Sigmoid colon (tissue), 7 donors: ENCODE results near the gene SRBD1. TPM values are rescaled to one million over a fixed set of nuclear protein-coding genes. Genes with fewer than 3 reads are reported as not detected.

Experiments
- DNase-seq: peaks from one replicate; pipeline ENCODE4 v3.0.0-alpha.2; 2019
- H3K27ac ChIP-seq, 4 donors: fragments of 200-600 bp; sonication (generic); one replicate each; pipeline ENCODE4 v1.5.1; 2016 to 2019; ENCODE audit warnings: mild to moderate bottlenecking in 1 of 4
- H3K27me3 ChIP-seq, 3 donors: fragments of 200-600 bp; sonication (generic); one replicate each; pipeline ENCODE4 v1.5.1; 2019; ENCODE audit warnings: mild to moderate bottlenecking in 1 of 3
- H3K36me3 ChIP-seq, 4 donors: fragments of 200-600 bp; sonication (generic); one replicate each; pipeline ENCODE4 v1.5.1; 2016 to 2019
- H3K4me1 ChIP-seq, 4 donors: fragments of 200-600 bp; sonication (generic); one replicate each; pipeline ENCODE4 v1.5.1; 2017 to 2019
- H3K4me3 ChIP-seq, 4 donors: fragments of 200-600 bp; sonication (generic); one replicate each; pipeline ENCODE4 v1.5.1; 2017 to 2019; ENCODE audit warnings: mild to moderate bottlenecking in 2 of 4, moderate library complexity in 1 of 4
- H3K9me3 ChIP-seq, 4 donors: fragments of 200-600 bp in 3 of 4; sonication (generic) in 3 of 4; one replicate each; pipeline versions ENCODE4 v1.5.1 to v1.6.1; 2013 to 2019
- CTCF ChIP-seq, 4 experiments: fragments of 450-650 bp in 3 of 4; fragments of 200-600 bp in 1 of 4; IDR thresholded peaks; one replicate each; pipeline ENCODE4 v1.5.1; 2016 to 2019; ENCODE audit warnings: antibody characterized with exemption in 4 of 4, mild to moderate bottlenecking in 3 of 4, moderate library complexity in 2 of 4
- EP300 ChIP-seq, 4 donors: sonication (generic); formaldehyde crosslinking; IDR thresholded peaks; one replicate each; pipeline ENCODE4 v1.6.1; 2017; ENCODE audit warnings: antibody characterized with exemption in 4 of 4
- POLR2A ChIP-seq, 2 donors: fragments of 450-650 bp; IDR thresholded peaks; one replicate each; pipeline ENCODE4 v1.6.1; 2016; ENCODE audit warnings: antibody characterized with exemption in 2 of 2, mild to moderate bottlenecking in 2 of 2, moderate library complexity in 2 of 2
- POLR2AphosphoS5 ChIP-seq, 4 donors: sonication (generic); formaldehyde crosslinking; IDR thresholded peaks; one replicate each; pipeline ENCODE4 v1.6.1; 2017; ENCODE audit warnings: antibody characterized with exemption in 4 of 4
- WGBS, 2 donors: extraction: QIAGEN DNeasy Blood & Tissue Kit; methylation state at CpG; one replicate each; pipeline ENCODE4 v1.1.7; 2013; 5-methylcytosine and 5-hydroxymethylcytosine counted together
- intact Hi-C: fragments of 100-400 bp; cut with DNase I; formaldehyde crosslinking; loops from one replicate; pipeline ENCODE4 v1.15.1; 2023
- polyA plus RNA-seq, 3 donors: library from polyadenylated mRNA; stranded (reverse); fragments of 200-250 nt; gene quantifications; one replicate each; pipeline ENCODE4 v1.2.3, GENCODE V29; 2013
- total RNA-seq, 4 donors: library from RNA; depleted of rRNA; stranded (reverse); fragments of >200 nt; gene quantifications; one replicate each; pipeline ENCODE4 v1.1.0, GENCODE V29; 2016
- donor health status: healthy with polysubstance abuse.
- donor health status: Bipolar disorder and iron deficiency.
- donor health status: healthy.

Gene SRBD1
- total and polyA plus RNA-seq, 7 donors = 9.0 to 31.4 (median 16.0) TPM

- Histone ChIP-seq H3K4me3 (no peak overlapping the region), H3K9me3 (no peaks in the 10 kb centered on the region), H3K4me1 (no peaks in the 10 kb centered on the region), H3K36me3 (peaks cover 0 to 13% (median 0%) of the 10 kb centered on the region in 4 donors), H3K27me3 (no peaks in the 10 kb centered on the region), H3K27ac (no peak overlapping the region)
- no peak for DNase-seq
- intact Hi-C loops = no loop called here
- WGBS, 2 donors = 80 to 83% methylated on average over 2 of the region's 2 CpGs
- TF ChIP-seq POLR2A (IDR thresholded peaks at IDR 0.05) (no peak), EP300 (IDR thresholded peaks at IDR 0.05) (no peak), POLR2AphosphoS5 (IDR thresholded peaks at IDR 0.05) (no peak), CTCF (IDR thresholded peaks at IDR 0.05) (no peak)
Observed at GRCh38 chr2:45406621-45407020, 204.4 kb downstream of the SRBD1 start.

- Histone ChIP-seq H3K4me3 (no peak overlapping the region), H3K27ac (no peak overlapping the region), H3K4me1 (no peaks in the 10 kb centered on the region), H3K27me3 (no peaks in the 10 kb centered on the region), H3K36me3 (no peaks in the 10 kb centered on the region), H3K9me3 (no peaks in the 10 kb centered on the region)
- TF ChIP-seq EP300 (IDR thresholded peaks at IDR 0.05) = no peak
- TF ChIP-seq CTCF (IDR thresholded peaks at IDR 0.05) = no peak
- no peak for TF ChIP-seq POLR2A (IDR thresholded peaks at IDR 0.05)
- no peak for TF ChIP-seq POLR2AphosphoS5 (IDR thresholded peaks at IDR 0.05)
- 79 to 87% methylated on average over 3 of the region's 3 CpGs for WGBS, 2 donors
- no peak for DNase-seq
- intact Hi-C loops = no loop called here
Observed at GRCh38 chr2:45404807-45405297, 206.2 kb downstream of the SRBD1 start.

DNA sequence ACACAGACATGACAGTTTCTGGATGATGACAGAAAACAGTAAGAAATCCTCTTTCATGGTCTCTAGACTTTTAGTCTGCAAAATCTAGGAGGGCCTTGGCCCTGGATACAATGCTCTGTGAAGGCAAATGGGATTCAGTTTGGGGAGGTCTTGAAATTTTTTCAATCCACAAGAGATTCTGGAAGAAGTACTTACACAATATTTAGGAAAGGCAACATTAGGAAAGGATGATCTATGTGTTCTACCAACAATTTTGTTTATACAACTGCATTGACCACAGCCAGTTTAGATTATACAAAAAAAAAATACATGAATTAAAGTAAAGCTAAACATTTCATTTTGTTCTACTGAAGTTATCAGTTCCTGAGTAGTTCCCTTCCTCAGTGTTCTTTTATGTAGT, 208.0 kb downstream of the SRBD1 start:
- no peak for DNase-seq
- Histone ChIP-seq H3K36me3 (no peaks in the 10 kb centered on the region), H3K9me3 (no peaks in the 10 kb centered on the region), H3K4me3 (no peak overlapping the region), H3K27me3 (no peaks in the 10 kb centered on the region), H3K27ac (no peak overlapping the region), H3K4me1 (no peaks in the 10 kb centered on the region)
- intact Hi-C loops = no loop called here
- no peak for TF ChIP-seq POLR2A (IDR thresholded peaks at IDR 0.05)
- TF ChIP-seq POLR2AphosphoS5 (IDR thresholded peaks at IDR 0.05) = no peak
- no peak for TF ChIP-seq CTCF (IDR thresholded peaks at IDR 0.05)
- TF ChIP-seq EP300 (IDR thresholded peaks at IDR 0.05) = no peak

GRCh38 chr2:45401431-45401922, 209.6 kb downstream of the SRBD1 start:
- Histone ChIP-seq H3K27me3 (no peaks in the 10 kb centered on the region), H3K4me1 (no peaks in the 10 kb centered on the region), H3K36me3 (no peaks in the 10 kb centered on the region), H3K27ac (no peak overlapping the region), H3K9me3 (no peaks in the 10 kb centered on the region), H3K4me3 (no peak overlapping the region)
- intact Hi-C loops = no loop called here
- WGBS, 2 donors = 93 to 94% methylated on average over 5 of the region's 5 CpGs
- DNase-seq = no peak
- TF ChIP-seq EP300 (IDR thresholded peaks at IDR 0.05) = no peak
- TF ChIP-seq POLR2AphosphoS5 (IDR thresholded peaks at IDR 0.05) = no peak
- TF ChIP-seq POLR2A (IDR thresholded peaks at IDR 0.05) = no peak
- no peak for TF ChIP-seq CTCF (IDR thresholded peaks at IDR 0.05)
